Body of pancreas (tissue), 4 donors: ENCODE data around the gene BTBD9.

Experiments used
- POLR2A ChIP-seq, 3 donors: fragments of 450-650 bp; IDR thresholded peaks; one replicate each; pipeline ENCODE4 v1.6.1; 2016; ENCODE audit warnings: antibody characterized with exemption in 3 of 3, mild to moderate bottlenecking in 2 of 3
- TF ChIP-seq, protein P1 (sequence below), 7 experiments: fragments of 450-650 bp in 4 of 7; fragments of 200-600 bp in 3 of 7; sonication (generic) in 3 of 7; IDR thresholded peaks; one replicate each; pipeline ENCODE4 v1.5.1; 2016 to 2019; ENCODE audit warnings: antibody characterized with exemption in 7 of 7

DNA sequence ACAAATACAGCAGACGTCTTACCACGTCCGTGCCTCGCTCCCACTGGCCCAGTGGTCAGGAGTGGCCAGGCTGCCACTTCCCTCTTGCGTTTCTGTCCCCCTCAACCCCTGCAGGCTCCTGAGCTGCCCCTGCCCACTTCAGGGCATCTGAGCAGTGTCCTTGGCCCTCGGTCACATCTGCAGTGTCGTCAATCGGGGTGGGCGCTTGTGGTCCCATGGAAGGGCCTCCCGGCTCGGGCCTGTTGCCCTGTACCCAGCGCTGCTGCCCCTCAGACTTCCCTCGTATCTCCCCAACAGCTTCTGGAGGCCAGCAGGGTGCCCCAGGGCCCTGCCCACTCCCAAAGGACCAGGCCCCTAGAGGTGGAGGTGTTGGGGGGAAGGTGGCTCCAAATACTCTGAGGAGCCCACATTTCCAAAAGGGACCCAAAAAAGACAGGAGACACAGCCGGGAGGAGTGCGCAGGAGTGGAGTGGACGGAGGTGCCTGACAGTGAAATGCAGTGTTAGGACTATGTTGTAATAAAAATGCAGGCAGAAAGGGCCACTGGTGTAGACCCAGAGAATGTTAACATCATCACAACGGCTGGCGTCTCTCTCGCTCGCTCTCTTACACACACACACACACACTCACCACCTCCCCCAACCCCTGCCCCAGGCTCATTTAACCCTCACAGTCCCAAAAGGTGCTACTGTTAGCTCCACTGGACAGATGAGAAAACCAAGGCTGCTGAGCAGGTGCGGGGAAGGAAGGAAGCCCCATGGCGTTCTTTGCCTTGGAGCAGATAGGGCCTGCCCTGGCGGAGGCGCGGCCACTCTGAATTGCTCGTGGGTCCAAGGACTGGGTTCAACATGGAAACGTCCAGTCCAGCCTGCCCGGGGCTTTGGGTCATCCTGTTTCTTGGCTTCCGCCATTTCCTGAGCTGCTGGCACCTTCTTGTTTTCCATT is 476.3 kb downstream of the BTBD9 start:
- TF ChIP-seq, protein P1, sequence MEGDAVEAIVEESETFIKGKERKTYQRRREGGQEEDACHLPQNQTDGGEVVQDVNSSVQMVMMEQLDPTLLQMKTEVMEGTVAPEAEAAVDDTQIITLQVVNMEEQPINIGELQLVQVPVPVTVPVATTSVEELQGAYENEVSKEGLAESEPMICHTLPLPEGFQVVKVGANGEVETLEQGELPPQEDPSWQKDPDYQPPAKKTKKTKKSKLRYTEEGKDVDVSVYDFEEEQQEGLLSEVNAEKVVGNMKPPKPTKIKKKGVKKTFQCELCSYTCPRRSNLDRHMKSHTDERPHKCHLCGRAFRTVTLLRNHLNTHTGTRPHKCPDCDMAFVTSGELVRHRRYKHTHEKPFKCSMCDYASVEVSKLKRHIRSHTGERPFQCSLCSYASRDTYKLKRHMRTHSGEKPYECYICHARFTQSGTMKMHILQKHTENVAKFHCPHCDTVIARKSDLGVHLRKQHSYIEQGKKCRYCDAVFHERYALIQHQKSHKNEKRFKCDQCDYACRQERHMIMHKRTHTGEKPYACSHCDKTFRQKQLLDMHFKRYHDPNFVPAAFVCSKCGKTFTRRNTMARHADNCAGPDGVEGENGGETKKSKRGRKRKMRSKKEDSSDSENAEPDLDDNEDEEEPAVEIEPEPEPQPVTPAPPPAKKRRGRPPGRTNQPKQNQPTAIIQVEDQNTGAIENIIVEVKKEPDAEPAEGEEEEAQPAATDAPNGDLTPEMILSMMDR (IDR thresholded peaks at IDR 0.05) = no peak
- no peak for TF ChIP-seq POLR2A (IDR thresholded peaks at IDR 0.05)
